Stimulated activated CD4-positive, alpha-beta T cell treated with anti-CD3 and anti-CD28 coated beads, Interleukin-12 subunit alpha, Interleukin-12 subunit beta, amount 100 ng/mL, for 24 hours (primary cell): Measurements from ENCODE around the gene ALB.

Experiments
- DNase-seq, 2 experiments: peaks; one replicate each; pipeline ENCODE4 v3.0.0-alpha.2; 2020; ENCODE audit warnings: low read depth in 2 of 2

Gene ALB

GRCh38 chr4:73408181-73408867, 4.2 kb downstream of the ALB start:
- no peak for DNase-seq

GRCh38 chr4:73409012-73409862, 5.2 kb downstream of the ALB start:
- DNase-seq: no peak

GRCh38 chr4:73409978-73410548, 6.0 kb downstream of the ALB start:
- no peak for DNase-seq

GRCh38 chr4:73410916-73411730, 7.0 kb downstream of the ALB start:
- no peak for DNase-seq

GRCh38 chr4:73411731-73412414, 7.8 kb downstream of the ALB start:
- no peak for DNase-seq

- no peak for DNase-seq
Measured at GRCh38 chr4:73413294-73413755, 9.2 kb downstream of the ALB start.

GRCh38 chr4:73414936-73415271, 10.8 kb downstream of the ALB start:
- no peak for DNase-seq

GRCh38 chr4:73415807-73416238, 11.7 kb downstream of the ALB start:
- no peak for DNase-seq

GRCh38 chr4:73416423-73417087, 12.5 kb downstream of the ALB start:
- DNase-seq: no peak

- no peak for DNase-seq
Measured at GRCh38 chr4:73417342-73417741, 13.3 kb downstream of the ALB start.

- DNase-seq: no peak
Measured at GRCh38 chr4:73417973-73418372, 13.9 kb downstream of the ALB start.

GRCh38 chr4:73418677-73419076, 14.6 kb downstream of the ALB start:
- DNase-seq: no peak

- no peak for DNase-seq
Measured at GRCh38 chr4:73419106-73420038, 15.3 kb downstream of the ALB start.

- DNase-seq: no peak
Measured at GRCh38 chr4:73420615-73421014, 16.5 kb downstream of the ALB start.

GRCh38 chr4:73421708-73422457, 17.8 kb downstream of the ALB start:
- no peak for DNase-seq

- DNase-seq: no peak
Measured at GRCh38 chr4:73422458-73422752, 18.3 kb downstream of the ALB start.

- no peak for DNase-seq
Measured at GRCh38 chr4:73423184-73423583, 19.1 kb downstream of the ALB start.

- no peak for DNase-seq
Measured at GRCh38 chr4:73426666-73427065, 22.6 kb downstream of the ALB start.

GRCh38 chr4:73429118-73429517, 25.0 kb downstream of the ALB start:
- DNase-seq: no peak
